GM21360 (cell line): ENCODE data around the gene LTF.

Source experiments
- ATAC-seq: cut with Tn5 transposase; IDR thresholded peaks from one replicate; pipeline ENCODE4 v1.9.1; 2021; ENCODE audit warnings: mild to moderate bottlenecking, moderate library complexity; ENCODE audit not compliant: unreplicated experiment

LTF gene

DNA sequence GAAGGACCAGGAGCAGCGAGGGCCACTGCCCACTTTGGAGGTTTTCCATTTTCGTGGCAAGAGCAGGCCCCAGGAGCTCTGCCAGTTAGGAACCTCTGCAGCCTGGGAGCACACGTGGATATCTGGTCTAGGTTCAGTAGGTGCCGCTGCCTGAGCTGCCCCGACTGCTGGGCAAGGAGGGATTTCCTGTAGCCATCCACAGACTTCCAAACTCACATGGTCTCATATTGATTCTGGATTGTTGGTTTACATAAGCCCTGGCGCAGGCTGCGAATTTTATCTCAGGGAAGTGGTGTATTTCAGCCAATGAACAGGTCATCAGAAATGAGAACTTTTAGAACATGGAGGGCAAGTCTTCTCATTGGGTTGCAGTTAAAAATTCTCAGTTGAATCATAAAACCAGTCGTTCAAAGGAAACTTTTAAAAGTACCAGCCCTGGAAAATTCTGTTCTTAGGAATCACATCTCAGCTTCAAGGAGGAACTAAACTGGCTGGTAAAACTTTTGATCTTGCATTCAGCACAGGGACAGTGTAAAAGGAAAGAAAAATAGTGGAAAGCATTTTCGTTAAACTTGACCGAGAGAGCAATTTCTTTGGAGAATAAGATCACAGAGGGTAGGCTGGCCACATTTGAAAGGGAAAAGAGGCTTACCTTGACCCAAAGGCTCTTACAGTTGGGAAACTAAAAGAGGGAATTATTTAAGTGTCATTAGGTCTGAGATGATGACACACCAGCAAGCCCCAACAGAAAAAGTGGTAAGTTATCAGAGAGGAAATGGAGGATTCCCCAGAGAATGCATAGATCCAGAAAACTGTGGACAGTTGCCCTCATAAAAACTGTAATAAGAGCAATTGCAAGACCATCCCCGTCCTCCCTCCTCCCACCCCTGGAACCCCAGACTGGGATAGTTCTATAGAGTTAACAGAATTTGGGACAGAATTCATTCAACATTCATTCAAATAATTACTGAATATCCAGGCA lies 26.7 kb upstream of the LTF start:
- no peak for ATAC-seq

DNA sequence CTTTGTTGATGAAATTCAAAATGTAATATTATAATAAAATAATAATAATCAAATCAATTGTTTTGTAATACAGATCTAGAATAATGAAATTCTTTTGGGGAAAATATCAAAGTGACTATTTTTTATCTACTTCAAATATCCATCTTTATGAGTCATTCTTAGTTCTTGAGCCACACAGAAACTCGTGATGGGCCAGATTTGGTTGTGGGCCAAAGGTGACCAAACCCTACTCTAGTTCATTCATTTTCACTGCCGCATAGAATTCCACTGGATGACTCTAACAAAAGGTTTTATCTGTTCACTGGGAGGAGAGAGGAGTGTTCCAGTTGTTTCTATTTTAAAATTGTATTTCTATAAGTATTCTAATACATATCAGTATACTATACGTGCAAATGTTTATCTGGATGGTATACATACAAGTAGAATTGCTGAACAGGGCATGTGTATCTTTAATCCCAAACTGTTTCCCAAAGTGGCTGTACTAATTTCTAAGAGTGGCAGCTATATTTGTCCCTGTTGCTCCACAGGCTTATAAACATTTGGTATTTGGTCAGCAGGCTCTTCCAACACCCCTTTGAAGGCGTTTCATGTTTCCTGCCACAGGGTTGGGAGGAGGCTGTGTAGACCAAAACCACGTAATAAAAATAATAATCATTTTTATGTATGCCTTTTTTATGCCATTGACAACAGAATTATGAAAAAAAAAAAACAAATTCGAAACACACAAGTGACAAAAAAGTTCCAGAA lies 25.8 kb upstream of the LTF start:
- ATAC-seq = no peak

DNA sequence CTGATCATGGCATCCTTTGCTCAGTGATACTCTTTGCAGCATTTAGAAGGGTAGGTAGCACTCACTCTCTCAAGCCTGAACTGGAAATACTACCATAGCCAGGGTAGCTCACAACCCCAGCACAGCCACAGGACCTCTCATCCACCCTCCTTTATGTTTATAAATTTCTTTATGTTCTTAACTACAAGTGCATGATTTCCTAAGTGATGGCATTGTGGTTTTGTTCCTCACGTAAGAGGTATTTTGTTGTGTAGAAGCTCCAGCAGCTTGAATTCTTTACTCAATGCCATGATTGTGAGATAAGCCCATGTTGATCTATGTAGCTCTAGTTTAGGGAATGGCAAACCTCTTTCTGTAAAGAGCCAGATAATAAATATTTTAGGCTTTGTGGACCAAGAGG lies 25.2 kb upstream of the LTF start:
- no peak for ATAC-seq

DNA sequence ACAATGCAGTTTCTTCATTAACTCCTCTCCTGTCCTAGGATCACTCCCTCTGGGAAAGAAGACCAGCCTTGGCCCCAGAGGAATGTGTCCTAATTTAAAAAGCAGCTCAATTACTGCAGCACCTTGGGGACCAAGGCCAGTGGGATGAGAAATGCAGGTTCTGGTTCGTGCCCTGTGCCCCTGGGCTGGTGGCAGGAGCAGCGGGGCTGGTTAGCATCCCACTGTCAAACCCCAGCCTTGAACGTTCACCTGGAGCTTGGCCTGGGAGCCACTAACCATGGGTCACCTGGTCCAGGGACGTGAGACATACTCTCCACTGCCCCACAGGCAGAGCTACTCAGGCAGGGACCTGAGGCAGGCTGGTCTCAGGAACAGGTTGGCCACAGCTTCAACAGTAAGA lies 24.7 kb upstream of the LTF start:
- ATAC-seq = no peak

DNA sequence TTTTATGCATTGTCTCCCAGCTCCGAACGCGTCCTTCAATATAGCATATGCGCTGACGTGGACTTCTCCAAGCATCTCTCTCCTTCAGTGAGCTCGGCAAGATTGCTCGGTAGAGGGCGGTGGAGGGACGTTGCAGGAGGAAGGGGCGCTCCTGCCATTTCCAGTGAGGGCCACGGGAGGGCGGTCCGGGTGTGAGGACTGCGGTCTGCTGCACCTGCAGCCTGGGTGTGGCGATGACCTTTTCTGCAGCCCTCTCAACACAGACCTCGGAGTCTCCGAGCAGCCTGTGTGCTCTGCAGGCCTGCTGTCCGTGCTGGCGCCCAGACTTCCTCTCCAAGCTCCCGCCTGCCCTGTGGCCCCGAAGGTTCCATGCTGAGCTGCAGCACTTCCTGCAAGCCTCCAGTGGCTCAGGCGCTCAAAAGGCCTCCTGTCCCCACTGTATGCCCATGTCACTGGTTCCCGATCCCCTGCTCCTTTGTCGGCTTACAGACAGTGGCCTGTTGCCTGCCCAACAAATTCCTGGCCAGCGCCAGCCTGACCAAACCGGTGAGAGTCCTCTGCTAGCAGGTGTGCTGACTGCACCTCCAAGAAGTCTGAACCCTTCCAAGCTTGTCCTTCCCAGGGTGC lies 24.1 kb upstream of the LTF start:
- ATAC-seq = peak; percentile 95

DNA sequence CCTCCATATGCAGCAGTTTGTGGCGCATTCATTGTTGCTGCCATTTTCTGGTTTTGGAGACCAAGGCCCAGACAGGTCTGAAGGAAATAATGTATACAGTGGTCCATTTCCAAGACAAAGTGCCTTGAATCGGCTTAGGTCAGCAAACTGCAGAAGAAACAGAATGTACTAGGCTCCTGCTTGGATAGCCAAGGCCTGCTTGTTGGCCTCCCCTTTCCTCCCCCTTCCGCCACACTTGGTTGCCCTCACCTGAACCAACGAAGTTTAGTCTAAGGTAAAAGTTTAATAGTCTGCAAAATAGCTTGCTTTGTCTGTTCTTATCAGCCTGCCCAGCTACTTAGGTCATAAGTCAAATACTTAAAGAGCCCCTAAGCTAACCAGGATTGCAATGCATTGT lies 21.1 kb upstream of the LTF start:
- no peak for ATAC-seq

DNA sequence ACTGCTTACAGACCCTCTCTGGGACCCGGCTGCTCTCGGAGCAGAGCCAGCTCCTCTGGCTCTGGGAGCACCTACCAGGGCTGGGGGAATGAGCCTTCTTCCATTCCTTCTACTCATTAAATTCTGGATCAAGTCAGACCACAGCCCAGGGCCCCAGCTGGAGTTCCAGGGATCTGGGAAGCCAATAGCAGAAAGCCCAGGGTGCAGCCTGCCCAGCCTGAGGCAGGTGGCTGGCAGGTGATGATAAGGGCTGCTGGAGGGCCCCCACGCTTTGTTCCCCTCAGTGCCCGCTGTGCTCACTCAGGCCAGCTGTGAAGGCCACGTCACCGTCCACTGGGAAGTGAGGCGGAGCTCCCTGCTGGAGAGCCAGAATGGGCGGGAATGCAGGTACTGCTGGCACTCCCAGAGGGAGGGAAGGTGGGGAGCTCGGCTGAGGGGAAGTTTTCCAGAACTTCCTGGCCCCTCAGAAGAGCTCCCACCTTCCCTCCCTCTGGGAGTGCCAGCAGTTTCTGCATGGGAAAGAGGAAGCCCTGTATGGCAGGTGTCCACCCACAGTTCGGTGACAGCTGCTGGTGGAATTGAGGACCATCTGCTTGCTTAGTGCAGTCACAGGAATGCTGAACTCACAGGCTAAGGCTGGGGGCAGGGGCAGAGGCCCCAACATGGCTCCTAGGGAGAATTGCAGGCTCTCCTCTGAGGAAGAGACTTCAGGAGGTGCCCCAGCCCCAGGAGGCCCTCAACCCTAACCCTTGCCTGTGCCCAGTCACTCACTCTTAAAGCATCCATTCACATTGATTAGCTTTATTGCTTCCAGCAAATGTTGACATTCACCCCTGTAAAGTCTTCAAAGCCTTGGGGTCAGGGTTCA lies 20.4 kb upstream of the LTF start:
- ATAC-seq = no peak

DNA sequence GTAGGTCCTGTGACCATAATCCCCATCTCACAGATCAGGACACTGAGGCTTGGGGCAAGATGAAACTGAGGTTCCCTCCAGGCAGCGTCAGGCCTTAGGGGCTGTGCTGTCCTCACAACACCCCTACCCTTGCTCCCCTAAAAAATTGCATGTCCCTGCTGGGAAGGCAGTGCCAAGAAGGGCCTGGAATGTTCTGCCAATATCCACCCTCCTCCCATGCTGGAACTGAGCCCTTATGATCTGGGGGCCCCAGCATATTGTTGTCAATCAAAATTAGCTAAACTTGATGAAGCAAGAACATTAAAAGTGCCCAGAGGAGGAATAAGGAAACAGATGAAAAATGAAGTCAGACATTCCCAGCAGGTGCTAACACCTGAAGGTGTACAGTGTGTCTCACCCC lies 19.7 kb upstream of the LTF start:
- no peak for ATAC-seq

DNA sequence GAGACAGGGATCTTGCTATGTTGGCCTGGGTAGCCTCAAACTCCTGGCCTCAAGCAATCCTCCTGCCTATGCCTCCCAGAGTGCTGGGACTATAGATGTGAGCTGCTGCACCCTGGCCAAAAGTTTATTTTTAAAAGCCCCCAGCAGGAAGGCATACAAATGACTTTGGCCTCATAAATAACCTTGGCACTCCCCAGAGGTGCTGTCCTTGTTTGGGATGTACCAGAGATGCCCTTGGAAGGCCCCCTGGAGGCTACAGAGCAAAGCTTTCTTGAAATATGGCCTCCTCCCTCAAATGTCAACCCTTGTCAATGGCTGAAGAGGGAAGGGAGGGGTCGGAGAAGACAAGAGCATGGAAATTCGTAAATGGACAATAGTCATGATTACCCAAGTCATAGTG lies 19.1 kb upstream of the LTF start:
- ATAC-seq = no peak

DNA sequence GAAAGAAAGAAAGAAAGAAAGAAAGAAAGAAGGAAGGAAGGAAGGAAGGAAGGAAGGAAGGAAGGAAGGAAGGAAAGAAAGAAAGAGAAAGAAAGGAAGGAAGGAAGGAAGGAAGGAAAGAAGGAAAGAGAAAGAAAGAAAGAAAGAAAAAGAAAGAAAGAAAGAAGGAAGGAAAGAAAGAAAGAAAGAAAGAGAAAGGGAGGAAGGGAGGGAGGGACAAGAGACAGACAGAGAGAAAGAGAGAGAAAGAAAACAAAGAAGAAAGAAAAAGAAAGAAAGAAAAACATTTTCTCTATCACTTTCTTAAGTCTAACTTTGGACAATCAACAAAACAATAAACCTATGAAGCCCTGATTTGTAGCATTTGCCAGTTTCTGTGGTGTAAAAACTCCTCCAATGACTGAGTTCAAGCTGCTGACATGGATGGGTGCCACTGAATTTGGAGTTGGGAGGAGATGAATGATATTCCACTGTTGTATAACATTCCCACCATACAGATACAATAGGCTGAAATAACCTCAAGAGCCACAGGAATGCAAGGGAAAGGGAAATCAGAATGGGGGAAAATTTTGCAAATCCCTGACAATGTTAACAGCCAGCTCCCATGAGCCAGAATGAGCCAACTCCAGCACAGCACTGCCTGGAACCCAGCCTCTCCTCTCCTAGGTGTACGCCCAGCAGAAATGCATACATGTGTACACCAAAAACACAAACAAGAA lies 18.1 kb upstream of the LTF start:
- no peak for ATAC-seq

DNA sequence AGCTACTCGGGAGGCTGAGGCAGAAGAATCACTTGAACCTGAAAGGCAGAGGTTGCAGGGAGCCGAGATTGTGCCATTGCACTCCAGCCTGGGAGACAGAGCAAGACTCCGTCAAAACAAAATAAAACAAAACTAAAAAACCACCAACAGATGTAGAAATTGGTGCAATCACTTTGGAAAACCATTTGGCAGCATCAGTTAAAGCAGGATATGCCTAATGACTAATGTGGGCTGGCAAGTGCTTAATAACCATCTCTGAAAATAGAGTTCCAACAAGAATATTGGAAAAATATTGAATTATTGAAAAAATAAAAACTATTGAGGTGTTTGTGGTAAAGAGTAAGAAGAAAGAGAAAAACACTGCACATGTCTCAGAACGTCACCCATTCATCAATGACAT lies 16.9 kb upstream of the LTF start:
- ATAC-seq = no peak

DNA sequence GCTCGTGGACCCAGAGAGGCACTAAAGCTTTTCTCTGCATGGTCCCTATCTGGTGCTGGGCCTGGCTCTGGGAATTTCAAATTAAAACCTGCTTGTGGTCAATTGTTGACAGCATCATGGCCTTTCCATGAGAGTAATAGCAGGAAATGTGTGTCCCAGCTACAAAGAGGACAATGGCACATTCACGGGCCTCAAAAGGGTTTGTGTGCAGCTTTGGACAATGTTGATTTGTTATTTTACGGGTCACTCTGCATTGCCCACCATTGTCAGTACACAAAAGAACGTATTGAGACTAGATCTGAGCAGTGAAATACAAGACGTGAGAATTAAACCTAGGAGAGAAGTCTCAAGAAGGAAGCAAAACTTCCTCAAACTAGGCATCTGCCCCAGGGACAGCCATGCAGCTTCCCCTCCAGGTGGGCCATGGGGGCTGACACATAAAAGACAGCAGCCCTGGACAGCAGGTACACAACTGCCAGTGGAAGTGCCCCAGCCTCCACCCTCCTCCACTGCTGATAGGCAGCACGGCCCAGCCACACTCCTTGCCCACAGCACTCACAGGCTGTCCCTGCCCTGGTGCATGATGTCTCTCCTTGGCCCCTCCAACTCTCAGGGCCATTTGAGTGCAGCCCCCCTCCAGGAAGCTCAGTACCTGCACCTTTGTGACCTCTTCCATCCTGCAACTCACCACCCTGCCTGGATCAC lies 15.9 kb upstream of the LTF start:
- no peak for ATAC-seq

DNA sequence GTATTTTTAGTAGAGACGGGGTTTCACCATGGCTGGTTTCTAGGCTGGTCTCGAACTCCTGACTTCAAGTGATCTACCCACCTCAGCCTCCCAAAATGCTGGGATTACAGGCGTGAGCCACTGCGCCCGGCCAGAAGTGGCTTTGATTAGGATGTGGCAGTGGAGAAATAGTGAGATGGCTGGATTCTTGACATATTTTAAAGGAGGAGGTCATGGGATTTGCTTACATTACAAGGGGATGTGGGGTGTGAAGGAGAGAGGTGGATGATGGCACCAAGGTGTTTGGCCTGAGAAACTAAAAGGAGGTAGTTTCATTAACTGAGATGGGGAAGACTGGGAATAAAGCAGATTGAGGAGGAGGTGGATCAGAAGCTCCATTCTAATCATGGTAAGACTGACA lies 15.0 kb upstream of the LTF start:
- no peak for ATAC-seq

DNA sequence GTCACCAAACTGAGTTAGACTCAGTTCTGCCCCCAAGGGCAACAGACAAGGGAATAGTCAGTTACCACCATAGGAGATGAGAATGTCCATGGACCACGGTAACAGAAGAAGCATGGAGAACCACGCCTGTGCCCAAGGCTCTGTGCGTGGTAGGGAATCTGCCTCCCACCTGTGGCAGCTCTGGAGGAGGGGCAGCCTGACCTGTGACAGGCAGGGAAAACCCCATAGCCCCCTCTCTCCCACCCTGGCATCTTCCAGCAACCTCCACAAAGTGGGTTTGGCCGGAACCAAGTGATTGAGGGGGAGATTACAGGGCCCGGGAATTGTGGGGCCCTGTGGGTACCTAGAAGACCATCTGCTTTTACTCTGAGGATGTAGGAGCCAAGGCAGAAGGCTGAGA lies 14.3 kb upstream of the LTF start:
- ATAC-seq = no peak

DNA sequence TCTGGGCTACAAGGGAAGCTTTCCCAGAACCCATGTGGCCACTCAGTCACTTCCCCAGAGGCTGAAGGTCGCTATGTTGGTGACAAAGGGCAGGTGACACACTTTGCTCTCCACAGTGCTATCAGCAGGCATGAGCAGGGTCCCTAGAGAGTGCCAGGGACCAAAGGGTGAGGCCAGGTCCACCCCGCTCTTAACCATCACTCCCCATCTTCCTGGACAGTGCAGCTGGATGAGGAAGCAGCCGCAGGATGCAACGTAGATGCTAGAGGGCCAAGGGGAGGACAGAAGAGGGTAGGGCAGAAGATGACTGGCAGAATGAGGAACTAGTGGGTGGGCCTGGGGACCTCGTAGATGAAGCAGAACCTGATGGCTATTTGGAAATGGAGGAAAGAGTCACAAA lies 13.6 kb upstream of the LTF start:
- ATAC-seq = no peak

DNA sequence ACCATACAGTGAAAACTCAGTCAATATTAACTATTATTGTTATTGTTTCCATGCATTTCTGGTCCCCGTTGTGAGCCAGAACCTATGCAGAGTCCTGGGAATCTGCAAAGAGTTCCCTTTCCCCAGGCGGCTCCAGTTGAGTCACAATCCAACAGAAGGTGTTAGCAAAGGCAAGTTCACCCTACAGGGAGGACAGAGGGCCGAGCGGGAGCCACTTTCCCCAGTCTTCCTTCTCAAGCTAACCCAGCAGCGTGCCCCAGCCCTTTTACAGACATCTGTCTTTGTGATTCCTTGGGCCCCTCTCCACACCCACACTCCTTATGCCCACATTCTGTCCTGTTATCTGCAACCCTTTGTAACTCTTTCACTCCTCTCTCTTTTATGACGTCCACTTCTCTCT lies 13.1 kb upstream of the LTF start:
- ATAC-seq = no peak

DNA sequence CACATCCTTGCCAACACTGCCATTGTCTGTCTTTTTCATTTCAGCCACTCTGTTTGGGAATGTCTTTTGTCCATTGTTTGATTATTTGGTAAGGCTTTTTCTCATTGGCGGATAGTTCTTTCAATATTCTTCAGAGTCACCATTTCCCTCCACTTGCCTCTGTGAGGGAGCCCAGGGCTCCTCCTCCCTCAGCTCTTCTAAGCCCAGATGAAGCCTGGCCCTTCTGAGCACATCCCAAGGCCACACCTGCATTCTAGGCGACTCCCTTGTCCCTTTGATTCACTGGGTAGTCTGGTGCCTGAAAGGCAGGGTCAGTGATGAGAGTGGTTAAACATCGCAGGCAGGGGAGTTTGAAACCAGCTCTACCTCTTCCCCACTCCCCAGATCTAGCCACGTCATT lies 12.4 kb upstream of the LTF start:
- ATAC-seq = no peak

DNA sequence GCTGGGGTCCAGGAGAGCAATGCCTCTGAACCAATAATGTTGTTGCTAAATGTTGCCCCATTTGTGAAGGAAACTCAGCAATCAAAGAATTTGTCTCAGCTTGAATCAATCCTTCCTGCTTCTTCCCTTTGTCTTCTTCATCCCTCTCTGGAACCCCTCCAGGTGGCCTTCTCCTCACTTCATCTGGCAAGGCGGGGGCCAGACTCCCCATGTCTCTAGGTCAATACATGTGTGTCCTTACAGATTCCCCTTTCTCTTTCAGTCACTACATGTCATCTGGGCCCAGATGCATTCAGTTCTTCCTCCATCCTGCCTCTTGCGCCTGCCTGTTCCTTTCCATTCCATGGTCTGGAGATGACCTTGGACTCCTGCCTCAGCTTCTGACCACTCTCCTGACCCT lies 8.0 kb upstream of the LTF start:
- ATAC-seq = no peak

DNA sequence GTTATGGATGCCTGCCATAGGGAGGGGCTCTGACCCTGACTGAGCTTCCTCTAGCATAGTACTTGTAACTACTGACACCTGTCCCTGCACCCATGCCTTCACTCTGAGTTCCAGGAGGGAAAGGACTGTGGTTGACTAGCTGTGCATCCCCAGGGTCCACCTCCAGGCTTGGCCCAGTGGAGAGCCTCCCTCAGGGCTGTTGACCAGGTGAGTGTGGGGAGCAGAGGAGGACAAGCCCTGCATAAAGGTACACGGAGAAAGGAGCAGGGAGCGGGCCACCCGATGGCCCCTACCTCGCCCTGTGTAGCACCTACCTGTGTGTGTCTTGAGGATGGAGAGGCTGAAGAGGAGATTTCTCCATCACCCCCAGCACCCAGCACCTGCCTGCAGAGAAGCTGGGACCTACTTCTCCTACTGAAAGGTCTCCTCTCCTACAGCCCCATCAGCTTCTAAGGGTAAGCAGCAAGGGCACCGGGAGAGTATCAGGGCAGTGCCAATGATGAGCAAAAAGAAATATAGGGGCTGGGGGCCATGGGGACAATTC lies 6.7 kb upstream of the LTF start:
- ATAC-seq = no peak
